ENCODE results near the gene STK32B.
"Not testable (repeated sequence)": the region's sequence is repeated elsewhere in the genome, so short reads cannot be mapped to it uniquely, and the experiment has no call there.

Gene STK32B

GRCh38 chr4:5165420-5166369, 114.4 kb downstream of the STK32B start:
- DNase-seq, result no peak

GRCh38 chr4:5166377-5166776, 115.1 kb downstream of the STK32B start:
- DNase-seq, result no peak

DNA sequence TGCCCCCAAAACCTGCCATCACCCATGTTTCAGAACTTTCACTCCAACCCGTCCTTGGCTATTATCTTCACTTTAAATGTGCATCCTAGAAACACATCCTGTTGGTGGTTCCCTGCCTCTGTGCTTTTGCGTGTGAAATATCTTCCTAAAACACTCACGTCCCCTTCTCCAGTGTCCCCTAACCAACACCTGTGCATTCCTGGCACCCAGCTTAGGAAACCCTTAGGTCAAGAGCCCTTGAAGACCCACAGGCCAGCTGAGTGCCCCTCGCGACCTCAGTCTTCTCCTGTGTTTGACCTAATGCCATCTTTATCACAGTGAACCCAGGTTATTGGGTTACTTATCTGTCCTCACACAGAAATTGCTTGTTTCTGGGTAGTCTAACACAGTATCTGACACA, 117.6 kb downstream of the STK32B start:
- no peak for DNase-seq

DNA sequence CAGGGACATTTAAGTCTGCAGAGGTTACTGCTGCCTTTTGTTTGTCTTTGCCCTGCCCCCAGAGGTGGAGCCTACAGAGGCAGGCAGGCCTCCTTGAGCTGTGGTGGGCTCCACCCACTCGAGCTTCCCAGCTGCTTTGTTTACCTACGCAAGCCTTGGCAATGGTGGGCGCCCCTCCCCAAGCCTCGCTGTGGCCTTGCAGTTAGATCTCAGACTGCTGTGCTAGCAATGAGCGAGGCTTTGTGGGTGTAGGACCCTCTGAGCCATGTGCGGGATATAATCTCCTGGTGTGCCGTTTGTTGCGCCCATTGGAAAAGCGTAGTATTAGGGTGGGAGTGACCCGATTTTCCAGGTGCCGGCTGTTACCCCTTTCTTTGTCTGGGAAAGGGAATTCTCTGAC, 124.6 kb downstream of the STK32B start:
- DNase-seq, result not testable (repeated sequence)

GRCh38 chr4:5184606-5185005, 133.3 kb downstream of the STK32B start:
- no peak for DNase-seq

DNA sequence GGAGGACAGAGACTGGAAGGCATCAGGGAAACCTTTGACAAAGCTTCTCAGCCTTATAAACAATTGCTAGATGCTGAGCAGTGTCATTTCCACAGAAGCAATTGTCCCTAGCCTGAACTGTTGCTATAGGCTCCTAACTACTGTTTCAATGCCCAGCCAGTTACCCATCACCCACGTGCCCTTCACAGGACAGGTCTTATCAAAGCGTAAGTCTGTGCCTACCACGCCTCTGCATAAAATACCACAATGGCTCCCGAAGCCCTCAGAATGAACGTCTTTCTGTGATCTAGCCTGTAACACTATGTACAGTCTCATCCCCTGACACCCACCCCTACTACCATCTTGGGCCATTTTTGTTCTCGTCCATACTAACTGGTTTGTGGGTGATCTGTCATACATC, 134.3 kb downstream of the STK32B start:
- no peak for DNase-seq

DNA sequence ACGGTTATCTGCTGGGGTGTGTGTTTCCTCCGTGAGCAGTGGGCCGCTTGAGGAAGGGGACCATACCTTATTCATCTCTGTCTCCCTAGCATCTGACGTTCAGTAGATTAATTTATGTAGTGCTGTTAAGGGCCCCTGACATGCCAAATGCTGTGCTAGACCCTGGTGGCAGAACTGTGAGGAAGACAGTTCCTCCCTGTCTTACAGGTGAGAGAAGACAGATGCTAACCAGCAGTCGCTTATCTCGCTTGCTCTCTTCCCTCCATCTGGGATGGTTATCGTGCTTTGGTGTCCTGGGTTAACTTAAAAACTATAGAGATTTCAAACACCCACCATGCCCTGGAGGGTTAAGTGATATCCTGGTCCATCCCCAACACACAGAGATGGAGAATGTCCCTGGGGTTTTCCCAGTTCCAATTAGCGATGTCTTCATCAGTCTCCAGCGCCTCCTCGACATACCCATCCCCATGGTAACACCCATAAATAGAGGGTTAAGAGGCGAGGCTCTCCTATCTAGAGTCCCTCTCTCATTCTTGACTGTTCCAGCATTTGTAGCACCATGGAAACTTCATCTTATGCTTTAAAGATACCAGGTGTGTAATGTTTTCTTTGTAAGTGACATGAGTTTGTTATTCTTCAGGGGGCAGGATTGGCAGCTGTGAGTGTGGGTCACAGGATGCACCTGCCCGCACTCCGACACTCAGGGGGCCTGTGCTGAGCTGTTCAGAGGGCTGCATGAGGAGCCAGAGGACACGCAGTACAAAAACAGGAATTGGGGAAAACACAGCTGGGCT, 135.2 kb downstream of the STK32B start:
- no peak for DNase-seq

GRCh38 chr4:5188130-5188529, 136.8 kb downstream of the STK32B start:
- no peak for DNase-seq

GRCh38 chr4:5191831-5192230, 140.6 kb downstream of the STK32B start:
- no peak for DNase-seq

DNA sequence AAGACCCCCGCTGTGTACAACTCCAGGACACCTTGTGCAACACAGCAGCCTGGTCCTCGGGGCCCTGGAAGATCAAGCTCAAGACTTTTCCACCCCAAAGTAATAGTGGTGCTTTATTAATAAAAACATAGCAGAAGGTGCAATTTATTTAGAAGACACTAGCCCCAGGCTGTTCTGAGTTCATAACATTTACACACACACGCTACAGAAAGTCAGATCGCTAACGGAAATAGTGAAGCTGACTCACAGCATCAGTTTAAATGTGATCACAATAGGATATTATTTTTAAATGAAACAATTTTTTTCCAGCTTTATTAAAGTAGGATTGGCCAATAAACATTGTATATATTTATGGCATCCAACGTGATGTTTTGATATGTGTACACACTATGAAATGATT, 141.0 kb downstream of the STK32B start:
- no peak for DNase-seq

- DNase-seq, result no peak
Measured at GRCh38 chr4:5192678-5193077, 141.4 kb downstream of the STK32B start.

DNA sequence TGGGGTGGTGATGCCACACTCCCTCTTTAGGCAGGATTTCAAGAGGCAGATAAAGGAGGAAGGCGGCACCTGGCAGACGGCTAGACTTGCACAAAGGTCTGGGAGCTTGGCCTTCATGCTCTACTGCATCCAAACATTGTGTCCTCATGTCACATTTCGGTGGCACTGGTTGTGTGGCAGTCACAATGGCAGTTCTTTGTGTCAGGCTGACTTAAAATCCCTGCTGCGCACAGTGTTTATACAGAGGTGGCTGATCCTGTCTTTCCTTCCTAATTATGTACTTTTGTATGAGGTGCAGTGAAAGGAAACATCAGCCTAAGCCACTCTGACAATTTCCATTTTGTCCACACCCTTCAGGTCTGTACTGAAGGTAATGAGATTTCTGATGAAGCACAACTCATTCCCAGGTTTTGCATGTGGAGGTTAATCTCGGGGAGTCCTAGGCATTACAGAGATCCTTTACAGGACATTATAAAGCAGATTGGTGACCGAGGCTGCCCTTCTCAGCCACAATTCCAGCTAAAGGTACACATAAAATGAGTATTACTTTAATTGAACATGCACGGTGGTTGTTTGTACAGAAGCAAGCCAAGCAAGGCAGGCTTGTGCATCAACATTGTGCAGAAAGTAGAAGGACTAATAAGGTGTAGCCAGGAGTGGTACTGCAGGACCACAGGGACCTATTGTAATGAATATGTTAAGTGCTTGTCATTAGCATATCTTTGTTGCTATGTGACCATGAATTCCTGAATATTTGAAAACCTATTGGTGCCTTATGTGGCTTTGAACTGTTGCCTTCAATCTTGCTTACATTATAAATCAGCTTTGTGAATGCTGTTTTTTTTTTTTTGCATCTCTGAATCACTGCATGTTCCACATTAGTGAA, 147.6 kb downstream of the STK32B start:
- no peak for DNase-seq

- DNase-seq, result no peak
Measured at GRCh38 chr4:5199912-5200311, 148.6 kb downstream of the STK32B start.

DNA sequence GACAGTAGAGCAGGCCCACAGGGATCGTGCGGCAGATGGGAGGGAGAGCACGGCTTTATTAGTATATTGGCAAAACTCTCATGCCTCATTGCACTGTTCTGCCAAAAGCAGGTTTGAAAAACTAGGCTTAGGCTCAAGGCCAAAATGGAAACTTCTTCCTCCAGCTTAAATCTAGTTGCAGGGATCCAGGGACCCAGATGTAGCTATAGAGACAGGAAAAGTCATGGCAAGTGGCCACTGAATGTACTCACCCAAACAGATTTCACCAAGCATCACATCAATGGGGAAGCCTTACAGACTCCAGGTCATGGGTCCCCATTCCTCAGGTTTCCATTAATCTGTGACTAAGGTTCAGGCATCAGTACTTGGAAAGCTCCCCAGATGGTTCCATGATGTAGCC, 149.2 kb downstream of the STK32B start:
- no peak for DNase-seq

GRCh38 chr4:5203309-5203992, 152.2 kb downstream of the STK32B start:
- DNase-seq, result no peak

- DNase-seq, result no peak
Measured at GRCh38 chr4:5203993-5204310, 152.7 kb downstream of the STK32B start.

GRCh38 chr4:5204781-5205180, 153.5 kb downstream of the STK32B start:
- DNase-seq, result no peak

- DNase-seq, result no peak
Measured at GRCh38 chr4:5206016-5206790, 154.9 kb downstream of the STK32B start.

GRCh38 chr4:5209862-5210261, 158.6 kb downstream of the STK32B start:
- no peak for DNase-seq

GRCh38 chr4:5211282-5211839, 160.1 kb downstream of the STK32B start:
- no peak for DNase-seq

- DNase-seq, result no peak
Measured at GRCh38 chr4:5212255-5213013, 161.2 kb downstream of the STK32B start.
